Measurements from ENCODE around the gene BMI1.

GRCh38 chr10:22346096-22346661, 25.3 kb downstream of the BMI1 start:
- TF ChIP-seq, protein P1, sequence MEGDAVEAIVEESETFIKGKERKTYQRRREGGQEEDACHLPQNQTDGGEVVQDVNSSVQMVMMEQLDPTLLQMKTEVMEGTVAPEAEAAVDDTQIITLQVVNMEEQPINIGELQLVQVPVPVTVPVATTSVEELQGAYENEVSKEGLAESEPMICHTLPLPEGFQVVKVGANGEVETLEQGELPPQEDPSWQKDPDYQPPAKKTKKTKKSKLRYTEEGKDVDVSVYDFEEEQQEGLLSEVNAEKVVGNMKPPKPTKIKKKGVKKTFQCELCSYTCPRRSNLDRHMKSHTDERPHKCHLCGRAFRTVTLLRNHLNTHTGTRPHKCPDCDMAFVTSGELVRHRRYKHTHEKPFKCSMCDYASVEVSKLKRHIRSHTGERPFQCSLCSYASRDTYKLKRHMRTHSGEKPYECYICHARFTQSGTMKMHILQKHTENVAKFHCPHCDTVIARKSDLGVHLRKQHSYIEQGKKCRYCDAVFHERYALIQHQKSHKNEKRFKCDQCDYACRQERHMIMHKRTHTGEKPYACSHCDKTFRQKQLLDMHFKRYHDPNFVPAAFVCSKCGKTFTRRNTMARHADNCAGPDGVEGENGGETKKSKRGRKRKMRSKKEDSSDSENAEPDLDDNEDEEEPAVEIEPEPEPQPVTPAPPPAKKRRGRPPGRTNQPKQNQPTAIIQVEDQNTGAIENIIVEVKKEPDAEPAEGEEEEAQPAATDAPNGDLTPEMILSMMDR (IDR thresholded peaks at IDR 0.05; ENCODE audit: insufficient read depth, low read depth, low read length) = no peak
- no peak for TF ChIP-seq EZH2 (IDR thresholded peaks at IDR 0.05; ENCODE audit: insufficient read depth, low read length)
